ENCODE data around the gene STAC3.

DNA sequence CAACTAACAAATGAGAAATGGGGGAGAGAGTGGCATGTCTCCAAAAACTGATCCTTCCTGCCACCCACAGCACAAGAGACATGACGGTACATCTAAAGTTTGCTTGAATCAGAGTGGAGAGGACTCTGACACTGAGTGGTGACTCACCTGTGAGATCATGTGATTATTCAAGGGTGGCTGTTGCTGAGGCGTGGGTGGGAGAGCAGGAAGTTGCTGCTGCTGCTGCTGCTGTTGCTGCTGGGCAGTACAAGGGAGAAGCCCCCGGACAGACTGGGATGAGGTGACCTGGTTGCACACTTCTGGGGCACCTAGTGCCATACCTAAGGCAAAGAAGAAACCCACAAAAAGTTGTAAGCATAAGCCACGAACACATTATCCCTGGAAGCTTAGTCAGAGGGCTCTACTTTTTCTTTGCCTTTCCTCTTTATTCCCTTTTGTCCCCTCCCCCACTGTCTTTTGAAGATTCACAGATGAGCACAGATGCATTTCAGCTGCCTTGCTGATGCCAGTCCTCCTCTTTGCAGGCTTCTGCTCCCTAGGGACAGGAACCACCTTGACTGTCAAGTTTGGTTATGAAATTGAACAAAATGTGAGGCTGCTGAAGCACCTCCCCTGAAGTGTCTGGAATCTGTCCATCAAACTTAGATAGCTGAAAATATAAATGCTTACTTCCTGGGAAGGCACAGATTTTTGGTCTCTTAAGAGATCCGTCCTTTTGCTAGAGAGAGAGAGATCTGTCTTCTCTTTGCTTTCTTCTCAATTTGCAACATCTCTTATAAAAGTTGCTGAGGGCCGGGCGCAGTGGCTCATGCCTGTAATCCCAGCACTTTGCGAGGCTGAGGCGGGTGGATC lies 29.4 kb upstream of the STAC3 start:
- no peak for TF ChIP-seq EZH2 (IDR thresholded peaks at IDR 0.05)
- no peak for TF ChIP-seq POLR2AphosphoS5 (IDR thresholded peaks at IDR 0.05; ENCODE audit: borderline replicate concordance, low read depth, low read length)

Measured in SK-N-MC (cell line).